Hepatocyte (in vitro differentiated cells): Measurements from ENCODE around the gene GTF2F2. TPM values are rescaled to one million over a fixed set of nuclear protein-coding genes. Genes with fewer than 3 reads are reported as not detected.
A peak's percentile ranks its signal among the peaks of the same experiment; 100 is the strongest.

Experiments used
- DNase-seq: peaks from one replicate; pipeline ENCODE4 v3.0.0-alpha.2; 2016; ENCODE audit warnings: low spot score
- H2AFZ ChIP-seq: fragments of 200-600 bp; sonication (generic); 2 replicates; pipeline ENCODE4 v1.6.0; 2016; ENCODE audit warnings: antibody characterized with exemption, mild to moderate bottlenecking
- H3K27ac ChIP-seq: fragments of 200-600 bp; sonication (generic); 2 replicates; pipeline ENCODE4 v1.5.1; 2016; ENCODE audit warnings: mild to moderate bottlenecking
- H3K27me3 ChIP-seq: fragments of 200-600 bp; sonication (generic); 2 replicates; pipeline ENCODE4 v1.6.1; 2016
- H3K36me3 ChIP-seq: fragments of 200-600 bp; sonication (generic); replicated peaks from 2 replicates; pipeline ENCODE4 v1.5.1; 2016; ENCODE audit warnings: low read depth; ENCODE audit not compliant: insufficient read depth
- H3K4me1 ChIP-seq: fragments of 200-600 bp; sonication (generic); 2 replicates; pipeline ENCODE4 v1.5.1; 2016; ENCODE audit warnings: mild to moderate bottlenecking, moderate library complexity; ENCODE audit not compliant: insufficient read depth
- H3K4me2 ChIP-seq: fragments of 200-600 bp; sonication (generic); 2 replicates; pipeline ENCODE4 v1.6.0; 2016
- H3K4me3 ChIP-seq: fragments of 200-600 bp; sonication (generic); 2 replicates; pipeline ENCODE4 v1.5.1; 2016; ENCODE audit warnings: mild to moderate bottlenecking
- H3K79me2 ChIP-seq: fragments of 200-600 bp; sonication (generic); 2 replicates; pipeline ENCODE4 v1.6.0; 2017; ENCODE audit warnings: mild to moderate bottlenecking
- H3K9me2 ChIP-seq: fragments of 200-600 bp; sonication (generic); replicated peaks from 2 replicates; pipeline ENCODE4 v1.6.0; 2017; ENCODE audit warnings: mild to moderate bottlenecking; ENCODE audit not compliant: insufficient read depth
- H3K9me3 ChIP-seq: fragments of 200-600 bp; sonication (generic); 2 replicates; pipeline ENCODE4 v1.5.1; 2016; ENCODE audit warnings: low read depth, mild to moderate bottlenecking
- H4K20me1 ChIP-seq: fragments of 200-600 bp; sonication (generic); 2 replicates; pipeline ENCODE4 v1.6.0; 2016; ENCODE audit warnings: mild to moderate bottlenecking; ENCODE audit not compliant: insufficient read depth, poor library complexity, severe bottlenecking
- CTCF ChIP-seq: fragments of 200-600 bp; sonication (generic); IDR thresholded peaks from 2 replicates; pipeline ENCODE4 v1.5.1; 2016; ENCODE audit warnings: antibody characterized with exemption, mild to moderate bottlenecking; ENCODE audit not compliant: poor library complexity
- EZH2 ChIP-seq: fragments of 200-600 bp; sonication (generic); IDR thresholded peaks from 2 replicates; pipeline ENCODE4 v1.6.1; 2016; ENCODE audit warnings: antibody characterized with exemption, mild to moderate bottlenecking, borderline replicate concordance
- EZH2phosphoT487 ChIP-seq: fragments of 200-600 bp; sonication (generic); IDR thresholded peaks from one replicate; pipeline ENCODE4 v1.6.1; 2018; ENCODE audit warnings: antibody characterized with exemption, mild to moderate bottlenecking, low read depth, moderate library complexity; ENCODE audit not compliant: unreplicated experiment, severe bottlenecking
- WGBS: methylation state at CpG from one replicate; pipeline ENCODE4 v1.1.6; 2016; ENCODE audit warnings: low lambda C conversion rate; ENCODE audit errors: missing lambda C conversion rate; 5-methylcytosine and 5-hydroxymethylcytosine counted together
- polyA plus RNA-seq: library from polyadenylated mRNA; unstranded; fragments of >200 nt; fragmentation: Nextera tagmentation; extraction: Ambion mirVana; gene quantifications from 2 replicates; pipeline ENCODE4 v1.2.1, GENCODE V29; 2016
- total RNA-seq: library from RNA; depleted of rRNA; stranded (reverse); fragments of >200 nt; gene quantifications from 2 replicates; pipeline ENCODE4 v1.2.3, GENCODE V29; 2014

GTF2F2 gene
- total and polyA plus RNA-seq, 2 experiments from 2014 or later, result 25.7 to 26.7 TPM

- Histone ChIP-seq H3K4me3 (no peak overlapping the region), H3K4me2 (peak overlapping the region; percentile 71), H3K9me2 (no peaks in the 10 kb centered on the region), H3K27me3 (no peaks in the 10 kb centered on the region), H3K9me3 (no peaks in the 10 kb centered on the region), H3K4me1 (peaks cover 5% of the 10 kb centered on the region), H3K27ac (no peak overlapping the region), H3K36me3 (no peaks in the 10 kb centered on the region), H2AFZ (peak overlapping the region; percentile 64), H4K20me1 (no peaks in the 10 kb centered on the region), H3K79me2 (no peaks in the 10 kb centered on the region)
- TF ChIP-seq EZH2phosphoT487, result no peak
- no peak for TF ChIP-seq CTCF
- TF ChIP-seq EZH2, result no peak
- 30% methylated on average over 6 of the region's 6 CpGs for WGBS
- DNase-seq, result no peak
Measured at GRCh38 chr13:45316338-45316737, 196.0 kb downstream of the GTF2F2 start.

- 81% methylated on average over 5 of the region's 5 CpGs for WGBS
- H3K4me2 ChIP-seq, result peak overlapping the region; percentile 71
Measured at GRCh38 chr13:45316996-45317395, 196.7 kb downstream of the GTF2F2 start.

GRCh38 chr13:45320876-45321629 lies 200.7 kb downstream of the GTF2F2 start:
- Histone ChIP-seq H3K4me2 (no peak overlapping the region), H3K27ac (no peak overlapping the region), H3K36me3 (no peaks in the 10 kb centered on the region), H3K9me2 (no peaks in the 10 kb centered on the region), H3K9me3 (no peaks in the 10 kb centered on the region), H3K27me3 (no peaks in the 10 kb centered on the region), H2AFZ (no peak overlapping the region), H4K20me1 (no peaks in the 10 kb centered on the region), H3K4me1 (peaks cover 5% of the 10 kb centered on the region), H3K4me3 (no peak overlapping the region), H3K79me2 (no peaks in the 10 kb centered on the region)
- TF ChIP-seq EZH2phosphoT487, result no peak
- no peak for TF ChIP-seq CTCF
- TF ChIP-seq EZH2, result no peak
- DNase-seq, result no peak
- 90% methylated on average over 4 of the region's 4 CpGs for WGBS

More at GRCh38 chr13:45316996-45317395, 196.7 kb downstream of the GTF2F2 start:
- no peaks in the 10 kb centered on the region for H3K36me3 ChIP-seq
- H3K27me3 ChIP-seq, result no peaks in the 10 kb centered on the region
- H3K9me2 ChIP-seq, result no peaks in the 10 kb centered on the region
- DNase-seq, result no peak
- no peaks in the 10 kb centered on the region for H3K9me3 ChIP-seq
- H3K4me1 ChIP-seq, result peaks cover 5% of the 10 kb centered on the region
- no peak overlapping the region for H3K4me3 ChIP-seq
- H3K79me2 ChIP-seq, result no peaks in the 10 kb centered on the region
- no peak overlapping the region for H2AFZ ChIP-seq
- TF ChIP-seq EZH2 (no peak), CTCF (no peak), EZH2phosphoT487 (no peak)
- no peak overlapping the region for H3K27ac ChIP-seq
- no peaks in the 10 kb centered on the region for H4K20me1 ChIP-seq
